Fibroblast of lung (primary cell): Measurements from ENCODE around the gene RNF220. TPM values are rescaled to one million over a fixed set of nuclear protein-coding genes. Genes with fewer than 3 reads are reported as not detected.

Experiments used
- DNase-seq, 2 donors: peaks; one replicate each; pipeline versions ENCODE4 v3.0.0 to v3.0.0-alpha.2; 2010; ENCODE audit warnings: low read depth in 2 of 2
- H2AFZ ChIP-seq: 2 replicates; pipeline ENCODE4 v1.5.1; 2012; ENCODE audit warnings: low read length, control low read depth, inconsistent platforms
- H3K27ac ChIP-seq: 2 replicates; pipeline ENCODE4 v1.5.1; 2011; ENCODE audit warnings: low read length, control low read depth; ENCODE audit not compliant: insufficient read depth
- H3K27me3 ChIP-seq: 2 replicates; pipeline ENCODE4 v1.5.1; 2011; ENCODE audit warnings: mild to moderate bottlenecking, low read length; ENCODE audit not compliant: control insufficient read depth, insufficient read depth
- H3K36me3 ChIP-seq: 2 replicates; pipeline ENCODE4 v1.5.1; 2011; ENCODE audit warnings: low read length; ENCODE audit not compliant: control insufficient read depth, insufficient read depth
- H3K4me1 ChIP-seq: 2 replicates; pipeline ENCODE4 v1.5.1; 2011; ENCODE audit warnings: low read length; ENCODE audit not compliant: control insufficient read depth, insufficient read depth; ENCODE audit errors: extremely low read depth
- H3K4me2 ChIP-seq: 2 replicates; pipeline ENCODE4 v1.5.1; 2011; ENCODE audit warnings: low read length, control low read depth; ENCODE audit not compliant: insufficient read depth; ENCODE audit errors: extremely low read depth
- H3K4me3 ChIP-seq, 4 experiments: fragments of 200-600 bp in 1 of 4; sonication (generic) in 1 of 4; replicated peaks in 1 of 4; 2 replicates each; pipeline ENCODE4 v1.5.1; 2011 to 2016; ENCODE audit warnings: low read length in 4 of 4, low read depth in 3 of 4, mild to moderate bottlenecking in 3 of 4, control low read depth in 2 of 4, inconsistent platforms in 1 of 4, mixed read lengths in 1 of 4; ENCODE audit not compliant: insufficient read depth in 1 of 4; ENCODE audit errors: control extremely low read depth in 1 of 4
- H3K79me2 ChIP-seq: 2 replicates; pipeline ENCODE4 v1.5.1; 2012; ENCODE audit warnings: mild to moderate bottlenecking, low read length, inconsistent platforms; ENCODE audit not compliant: control insufficient read depth, insufficient read depth
- H3K9ac ChIP-seq: 2 replicates; pipeline ENCODE4 v1.5.1; 2011; ENCODE audit warnings: mild to moderate bottlenecking, low read length, control low read depth; ENCODE audit not compliant: insufficient read depth
- H3K9me3 ChIP-seq: 2 replicates; pipeline ENCODE4 v1.5.1; 2012; ENCODE audit warnings: low read depth, low read length; ENCODE audit not compliant: control insufficient read depth, insufficient read depth
- H4K20me1 ChIP-seq: 2 replicates; pipeline ENCODE4 v1.5.1; 2011; ENCODE audit warnings: low read length; ENCODE audit not compliant: control insufficient read depth, insufficient read depth; ENCODE audit errors: extremely low read depth
- EZH2 ChIP-seq: IDR thresholded peaks from 2 replicates; pipeline ENCODE4 v1.5.1; 2012; ENCODE audit warnings: low read length, control low read depth, mild to moderate bottlenecking; ENCODE audit errors: missing control alignments
- polyA plus RNA-seq, 2 donors: library from polyadenylated mRNA; depleted of rRNA in 1 of 2; stranded (reverse) in 1 of 2; unstranded in 1 of 2; fragments of >200 nt; gene quantifications; 2 replicates each; pipeline ENCODE4 v1.2.1, GENCODE V29; 2011 to 2012; ENCODE audit warnings: missing spikeins in 1 of 2
- total RNA-seq: library from RNA; depleted of rRNA; stranded (reverse); fragments of >200 nt; gene quantifications from 2 replicates; pipeline ENCODE4 v1.2.1, GENCODE V29; 2014
- TF ChIP-seq, protein P1 (sequence below), 2 donors: IDR thresholded peaks in 1 of 2; conservative IDR thresholded peaks in 1 of 2; 1 replicate in 1 of 2; 2 replicates in 1 of 2; pipeline ENCODE4 v1.5.1; 2011 to 2012; ENCODE audit warnings: low read length in 2 of 2, control low read depth in 1 of 2, inconsistent platforms in 1 of 2, low read depth in 1 of 2, mild to moderate bottlenecking in 1 of 2

RNF220 gene
- total and polyA plus RNA-seq, 2 donors (not counting 1 experiment from before 2014, with no cell fraction given): 42.3 to 52.0 TPM

DNA sequence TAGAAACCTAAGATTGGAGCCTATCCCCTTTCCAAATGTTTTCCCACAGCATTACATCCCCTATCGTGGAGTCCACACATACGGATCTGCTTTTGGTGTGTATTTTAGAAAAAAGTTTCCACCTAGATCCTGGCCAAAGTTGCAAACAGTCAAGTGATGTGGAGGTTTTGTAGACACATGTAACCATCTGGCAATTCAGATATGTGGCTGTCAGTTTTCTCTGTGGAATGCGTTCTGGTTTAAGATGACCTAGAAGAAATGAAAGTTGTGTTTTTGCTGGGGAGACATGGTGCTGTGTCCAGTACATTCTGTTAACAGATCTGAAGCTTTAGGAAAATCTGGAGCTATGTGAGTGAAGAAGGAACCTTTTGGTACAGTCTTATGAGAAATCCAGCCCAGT lies 14.8 kb downstream of the RNF220 start:
- Histone ChIP-seq H3K9ac (no peak overlapping the region), H3K36me3 (no peaks in the 10 kb centered on the region), H4K20me1 (no peaks in the 10 kb centered on the region), H3K27me3 (peaks cover 66% of the 10 kb centered on the region), H2AFZ (no peak overlapping the region), H3K4me1 (no peaks in the 10 kb centered on the region), H3K27ac (no peak overlapping the region), H3K4me2 (no peak overlapping the region), H3K4me3 (no peak overlapping the region), H3K79me2 (no peaks in the 10 kb centered on the region), H3K9me3 (no peaks in the 10 kb centered on the region)
- no peak for TF ChIP-seq EZH2
- TF ChIP-seq, protein P1, sequence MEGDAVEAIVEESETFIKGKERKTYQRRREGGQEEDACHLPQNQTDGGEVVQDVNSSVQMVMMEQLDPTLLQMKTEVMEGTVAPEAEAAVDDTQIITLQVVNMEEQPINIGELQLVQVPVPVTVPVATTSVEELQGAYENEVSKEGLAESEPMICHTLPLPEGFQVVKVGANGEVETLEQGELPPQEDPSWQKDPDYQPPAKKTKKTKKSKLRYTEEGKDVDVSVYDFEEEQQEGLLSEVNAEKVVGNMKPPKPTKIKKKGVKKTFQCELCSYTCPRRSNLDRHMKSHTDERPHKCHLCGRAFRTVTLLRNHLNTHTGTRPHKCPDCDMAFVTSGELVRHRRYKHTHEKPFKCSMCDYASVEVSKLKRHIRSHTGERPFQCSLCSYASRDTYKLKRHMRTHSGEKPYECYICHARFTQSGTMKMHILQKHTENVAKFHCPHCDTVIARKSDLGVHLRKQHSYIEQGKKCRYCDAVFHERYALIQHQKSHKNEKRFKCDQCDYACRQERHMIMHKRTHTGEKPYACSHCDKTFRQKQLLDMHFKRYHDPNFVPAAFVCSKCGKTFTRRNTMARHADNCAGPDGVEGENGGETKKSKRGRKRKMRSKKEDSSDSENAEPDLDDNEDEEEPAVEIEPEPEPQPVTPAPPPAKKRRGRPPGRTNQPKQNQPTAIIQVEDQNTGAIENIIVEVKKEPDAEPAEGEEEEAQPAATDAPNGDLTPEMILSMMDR (conservative IDR thresholded peaks at IDR 0.05 in 1 of 2, IDR thresholded peaks at IDR 0.05 in 1 of 2; ENCODE audit: low read depth in 1 of 2, low read length in 2 of 2): no peak
- no peak for DNase-seq

DNA sequence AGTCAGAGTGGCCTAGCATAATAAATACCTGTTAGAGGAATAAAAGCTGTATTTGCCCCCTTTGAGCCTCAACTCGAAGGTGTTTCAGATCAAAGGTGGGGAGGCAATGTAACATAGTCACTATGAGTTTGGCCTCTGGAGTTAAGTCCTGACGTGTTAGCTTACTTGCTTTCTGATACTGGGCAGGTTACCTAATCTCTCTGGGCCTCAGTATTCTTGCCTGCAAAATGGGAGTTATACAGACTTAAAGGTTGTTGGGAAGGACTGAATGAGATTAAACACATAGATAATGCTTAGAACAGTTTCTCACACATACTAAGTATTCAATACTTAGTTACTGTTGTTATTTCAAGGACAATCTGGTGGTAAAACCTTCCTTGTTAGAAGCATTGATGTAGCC lies 15.5 kb downstream of the RNF220 start:
- Histone ChIP-seq H3K27me3 (peaks cover 65% of the 10 kb centered on the region), H3K4me2 (no peak overlapping the region), H2AFZ (no peak overlapping the region), H4K20me1 (no peaks in the 10 kb centered on the region), H3K27ac (no peak overlapping the region), H3K36me3 (no peaks in the 10 kb centered on the region), H3K9ac (no peak overlapping the region), H3K79me2 (no peaks in the 10 kb centered on the region), H3K4me1 (no peaks in the 10 kb centered on the region), H3K4me3 (no peak overlapping the region), H3K9me3 (no peaks in the 10 kb centered on the region)
- TF ChIP-seq EZH2: no peak
- TF ChIP-seq, protein P1 (conservative IDR thresholded peaks at IDR 0.05 in 1 of 2, IDR thresholded peaks at IDR 0.05 in 1 of 2; ENCODE audit: low read depth in 1 of 2, low read length in 2 of 2): no peak
- no peak for DNase-seq

DNA sequence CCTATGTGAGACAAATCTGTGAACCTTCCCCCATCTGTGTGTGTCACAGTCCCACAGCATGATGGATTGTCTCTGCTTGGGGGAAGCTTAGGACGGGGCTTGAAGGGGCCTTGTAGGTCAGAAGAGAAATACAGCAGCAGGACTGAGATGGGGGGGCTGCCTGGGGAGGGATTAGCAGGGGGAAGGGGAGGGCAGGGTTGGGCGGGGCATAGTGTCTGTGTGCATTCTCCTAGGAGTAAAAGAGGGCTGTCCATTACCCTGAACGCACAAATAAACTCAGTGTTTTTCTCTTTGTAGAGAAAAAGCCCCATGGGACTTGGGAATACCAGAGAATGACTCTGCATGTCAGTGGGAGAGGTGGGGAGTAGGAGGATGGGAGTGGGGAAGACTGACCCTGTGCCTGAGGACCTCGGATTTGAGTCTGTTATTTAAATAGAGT lies 16.4 kb downstream of the RNF220 start:
- Histone ChIP-seq H3K79me2 (no peaks in the 10 kb centered on the region), H4K20me1 (no peaks in the 10 kb centered on the region), H3K4me1 (no peaks in the 10 kb centered on the region), H3K36me3 (no peaks in the 10 kb centered on the region), H3K9ac (no peak overlapping the region), H3K9me3 (no peaks in the 10 kb centered on the region), H3K27ac (no peak overlapping the region), H3K4me2 (no peak overlapping the region), H2AFZ (no peak overlapping the region), H3K4me3 (no peak overlapping the region), H3K27me3 (peaks cover 55% of the 10 kb centered on the region)
- TF ChIP-seq, protein P1 (conservative IDR thresholded peaks at IDR 0.05 in 1 of 2, IDR thresholded peaks at IDR 0.05 in 1 of 2; ENCODE audit: low read depth in 1 of 2, low read length in 2 of 2): no peak
- TF ChIP-seq EZH2: no peak
- no peak for DNase-seq
